HepG2 (cell line): ENCODE results near the gene CNTNAP1. TPM values are rescaled to one million over a fixed set of nuclear protein-coding genes. Genes with fewer than 3 reads are reported as not detected.
A peak's percentile ranks its signal among the peaks of the same experiment; 100 is the strongest.

Experiments used
- CREM ChIP-seq, 2 experiments: sonication (generic) in 1 of 2; formaldehyde crosslinking in 1 of 2; IDR thresholded peaks; 2 replicates each; pipeline versions ENCODE4 v1.4.0 to v1.6.1; 2016 to 2020; ENCODE audit warnings: antibody characterized with exemption in 1 of 2, mild to moderate bottlenecking in 1 of 2, missing genetic modification reagents in 1 of 2
- DNMT1 ChIP-seq: sonication (generic); formaldehyde crosslinking; IDR thresholded peaks from 2 replicates; pipeline ENCODE4 v1.5.1; 2020; ENCODE audit warnings: mild to moderate bottlenecking, missing genetic modification reagents
- ERF ChIP-seq: IDR thresholded peaks from 2 replicates; pipeline ENCODE4 v1.6.1; 2018; ENCODE audit warnings: missing biosample characterization, missing genetic modification reagents
- HOXA9 ChIP-seq: sonication (generic); formaldehyde crosslinking; IDR thresholded peaks from 2 replicates; pipeline ENCODE4 v1.8.1; 2022; ENCODE audit warnings: missing genetic modification reagents, mild to moderate bottlenecking, moderate library complexity, borderline replicate concordance
- LCORL ChIP-seq, 2 experiments: fragments of 450-650 bp in 1 of 2; sonication (generic) in 1 of 2; formaldehyde crosslinking in 1 of 2; IDR thresholded peaks; 2 replicates each; pipeline versions ENCODE4 v1.5.0 to v1.6.1; 2017 to 2020; ENCODE audit warnings: antibody characterized with exemption in 1 of 2, missing genetic modification reagents in 1 of 2
- PRMT3 ChIP-seq: sonication (generic); formaldehyde crosslinking; IDR thresholded peaks from 2 replicates; pipeline ENCODE4 v1.8.1; 2022; ENCODE audit warnings: low read depth, mild to moderate bottlenecking, moderate library complexity, missing genetic modification reagents, borderline replicate concordance
- SAP130 ChIP-seq: IDR thresholded peaks from 2 replicates; pipeline ENCODE4 v1.6.1; 2016; ENCODE audit warnings: low read depth
- U2AF1 ChIP-seq: fragments of 200-400 bp; formaldehyde crosslinking; optimal IDR thresholded peaks from 2 replicates; pipeline ENCODE3; 2017; ENCODE audit warnings: mild to moderate bottlenecking, low read depth, low read length
- ZNF839 ChIP-seq: sonication (generic); formaldehyde crosslinking; IDR thresholded peaks from 2 replicates; pipeline ENCODE4 v1.4.0; 2020; ENCODE audit warnings: missing genetic modification reagents, mild to moderate bottlenecking, borderline replicate concordance
- polyA plus RNA-seq, 8 experiments: library from polyadenylated mRNA; depleted of rRNA in 3 of 8; stranded (reverse) in 7 of 8; unstranded in 1 of 8; fragments of >200 nt; fragmentation: Illumina TruSeq in 4 of 8; extraction: Trizol in 4 of 8; gene quantifications; 2 replicates each; pipeline versions ENCODE4 v1.2.1 to v1.2.3, GENCODE V29; 2011 to 2016; ENCODE audit warnings: low read depth in 4 of 8, missing spikeins in 1 of 8, mixed read lengths in 1 of 8; ENCODE audit not compliant: insufficient read depth in 1 of 8
- total RNA-seq, 5 experiments: library from RNA; depleted of rRNA; stranded (reverse); fragments of >200 nt; fragmentation: Illumina TruSeq; extraction: Trizol; gene quantifications; 2 replicates each; pipeline ENCODE4 v1.2.3, GENCODE V29; 2016; ENCODE audit warnings: low read depth in 1 of 5
- TF ChIP-seq, protein P1 (sequence below): sonication (generic); formaldehyde crosslinking; IDR thresholded peaks from 2 replicates; pipeline ENCODE4 v1.5.0; 2020; ENCODE audit warnings: missing genetic modification reagents
- TF ChIP-seq, protein P2 (sequence below): sonication (generic); formaldehyde crosslinking; IDR thresholded peaks from 2 replicates; pipeline ENCODE4 v1.4.0; 2020; ENCODE audit warnings: mild to moderate bottlenecking, low read depth, missing genetic modification reagents
- TF ChIP-seq, protein P3 (sequence below): sonication (generic); formaldehyde crosslinking; conservative IDR thresholded peaks from 2 replicates; pipeline ENCODE4 v1.4.0; 2020; ENCODE audit warnings: missing genetic modification reagents
- TF ChIP-seq, protein P4 (sequence below): sonication (generic); formaldehyde crosslinking; IDR thresholded peaks from 2 replicates; pipeline ENCODE4 v1.4.0; 2020; ENCODE audit warnings: low read depth, mild to moderate bottlenecking, missing genetic modification reagents
- TF ChIP-seq, protein P5 (sequence below): sonication (generic); formaldehyde crosslinking; IDR thresholded peaks from 2 replicates; pipeline ENCODE4 v1.4.0; 2020; ENCODE audit warnings: missing genetic modification reagents, mild to moderate bottlenecking, borderline replicate concordance
- TF ChIP-seq, protein P6 (sequence below): sonication (generic); formaldehyde crosslinking; IDR thresholded peaks from 2 replicates; pipeline ENCODE4 v1.4.0; 2020; ENCODE audit warnings: missing genetic modification reagents, borderline replicate concordance
- TF ChIP-seq, protein P7 (sequence below): sonication (generic); formaldehyde crosslinking; IDR thresholded peaks from 2 replicates; pipeline ENCODE4 v1.4.0; 2020; ENCODE audit warnings: mild to moderate bottlenecking, missing genetic modification reagents
- TF ChIP-seq, protein P8 (sequence below): sonication (generic); formaldehyde crosslinking; IDR thresholded peaks from 2 replicates; pipeline ENCODE4 v1.8.1; 2023; ENCODE audit warnings: mild to moderate bottlenecking, missing genetic modification reagents

The CNTNAP1 gene
- total and polyA plus RNA-seq, 2 of the 13 experiments (the other 11 are each of a cell fraction or from before 2014, with no cell fraction given) = 4.5 to 7.7 TPM

DNA sequence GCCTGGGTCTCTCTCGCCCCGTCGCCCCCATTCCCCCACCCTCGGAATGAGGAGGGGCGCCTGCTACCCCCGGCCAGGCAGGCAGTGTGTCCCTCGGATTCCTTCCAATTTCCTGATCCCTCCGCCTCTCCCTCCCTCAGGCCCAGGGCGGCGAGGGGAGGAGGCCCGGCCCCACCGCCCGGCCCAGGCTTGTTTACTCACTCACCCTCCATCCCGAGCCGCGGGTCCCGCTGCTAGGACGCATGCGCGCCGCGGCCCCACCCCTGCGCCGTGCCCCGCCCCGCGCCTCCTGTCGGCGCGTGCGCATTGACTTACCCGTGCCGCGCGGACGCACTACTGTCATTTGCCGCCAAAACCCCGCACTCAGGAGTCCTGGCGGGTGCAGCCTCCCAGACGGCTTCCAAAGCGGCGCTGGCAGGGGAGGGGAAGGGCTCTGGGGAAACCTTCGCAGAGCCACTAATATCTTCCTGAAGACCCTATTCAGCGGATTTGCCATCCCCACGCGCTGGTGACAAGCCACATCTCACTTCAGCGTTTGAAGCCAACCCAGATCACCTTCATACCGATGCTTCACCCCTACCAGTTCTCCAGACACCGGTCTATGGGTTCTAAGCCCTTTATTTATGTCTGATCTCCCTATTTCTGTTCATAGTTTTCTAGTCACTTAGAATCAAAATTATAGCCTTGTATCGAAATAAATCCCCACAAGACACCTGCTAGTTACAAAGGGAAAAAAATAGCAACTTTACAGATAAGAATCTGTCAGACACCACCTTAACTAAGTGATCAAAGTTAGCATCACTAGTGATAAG is 62.7 kb downstream of the CNTNAP1 start, which contains the start of gene EZH1 (continued):
- TF ChIP-seq HOXA9 (CRISPR knock-in tag) (peak; percentile 88), ERF (peak; percentile 73), PRMT3 (CRISPR knock-in tag) (no peak), ZNF839 (CRISPR knock-in tag) (peak; percentile 89; the same call in 1 of the 2 replicates), SAP130 (CRISPR knock-in tag) (peak; percentile 73), CREM (IDR thresholded peaks at IDR 0.05) (no peak), CREM (CRISPR knock-in tag; IDR thresholded peaks at IDR 0.05) (no peak), LCORL (IDR thresholded peaks at IDR 0.05) (no peak), LCORL (CRISPR knock-in tag; IDR thresholded peaks at IDR 0.05) (peak; percentile 67; the same call in 1 of the 2 replicates), U2AF1 (no peak), DNMT1 (CRISPR knock-in tag) (no peak; the same call in 1 of the 2 replicates)
- TF ChIP-seq, protein P1, sequence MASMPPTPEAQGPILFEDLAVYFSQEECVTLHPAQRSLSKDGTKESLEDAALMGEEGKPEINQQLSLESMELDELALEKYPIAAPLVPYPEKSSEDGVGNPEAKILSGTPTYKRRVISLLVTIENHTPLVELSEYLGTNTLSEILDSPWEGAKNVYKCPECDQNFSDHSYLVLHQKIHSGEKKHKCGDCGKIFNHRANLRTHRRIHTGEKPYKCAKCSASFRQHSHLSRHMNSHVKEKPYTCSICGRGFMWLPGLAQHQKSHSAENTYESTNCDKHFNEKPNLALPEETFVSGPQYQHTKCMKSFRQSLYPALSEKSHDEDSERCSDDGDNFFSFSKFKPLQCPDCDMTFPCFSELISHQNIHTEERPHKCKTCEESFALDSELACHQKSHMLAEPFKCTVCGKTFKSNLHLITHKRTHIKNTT = no peak
- TF ChIP-seq, protein P2, sequence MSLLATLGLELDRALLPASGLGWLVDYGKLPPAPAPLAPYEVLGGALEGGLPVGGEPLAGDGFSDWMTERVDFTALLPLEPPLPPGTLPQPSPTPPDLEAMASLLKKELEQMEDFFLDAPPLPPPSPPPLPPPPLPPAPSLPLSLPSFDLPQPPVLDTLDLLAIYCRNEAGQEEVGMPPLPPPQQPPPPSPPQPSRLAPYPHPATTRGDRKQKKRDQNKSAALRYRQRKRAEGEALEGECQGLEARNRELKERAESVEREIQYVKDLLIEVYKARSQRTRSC = peak; percentile 86; the same call in 1 of the 2 replicates
- TF ChIP-seq, protein P3, sequence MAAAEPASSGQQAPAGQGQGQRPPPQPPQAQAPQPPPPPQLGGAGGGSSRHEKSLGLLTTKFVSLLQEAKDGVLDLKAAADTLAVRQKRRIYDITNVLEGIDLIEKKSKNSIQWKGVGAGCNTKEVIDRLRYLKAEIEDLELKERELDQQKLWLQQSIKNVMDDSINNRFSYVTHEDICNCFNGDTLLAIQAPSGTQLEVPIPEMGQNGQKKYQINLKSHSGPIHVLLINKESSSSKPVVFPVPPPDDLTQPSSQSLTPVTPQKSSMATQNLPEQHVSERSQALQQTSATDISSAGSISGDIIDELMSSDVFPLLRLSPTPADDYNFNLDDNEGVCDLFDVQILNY (CRISPR knock-in tag) = peak; percentile 81
- TF ChIP-seq, protein P4, sequence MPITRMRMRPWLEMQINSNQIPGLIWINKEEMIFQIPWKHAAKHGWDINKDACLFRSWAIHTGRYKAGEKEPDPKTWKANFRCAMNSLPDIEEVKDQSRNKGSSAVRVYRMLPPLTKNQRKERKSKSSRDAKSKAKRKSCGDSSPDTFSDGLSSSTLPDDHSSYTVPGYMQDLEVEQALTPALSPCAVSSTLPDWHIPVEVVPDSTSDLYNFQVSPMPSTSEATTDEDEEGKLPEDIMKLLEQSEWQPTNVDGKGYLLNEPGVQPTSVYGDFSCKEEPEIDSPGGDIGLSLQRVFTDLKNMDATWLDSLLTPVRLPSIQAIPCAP (CRISPR knock-in tag) = no peak
- TF ChIP-seq, protein P5, sequence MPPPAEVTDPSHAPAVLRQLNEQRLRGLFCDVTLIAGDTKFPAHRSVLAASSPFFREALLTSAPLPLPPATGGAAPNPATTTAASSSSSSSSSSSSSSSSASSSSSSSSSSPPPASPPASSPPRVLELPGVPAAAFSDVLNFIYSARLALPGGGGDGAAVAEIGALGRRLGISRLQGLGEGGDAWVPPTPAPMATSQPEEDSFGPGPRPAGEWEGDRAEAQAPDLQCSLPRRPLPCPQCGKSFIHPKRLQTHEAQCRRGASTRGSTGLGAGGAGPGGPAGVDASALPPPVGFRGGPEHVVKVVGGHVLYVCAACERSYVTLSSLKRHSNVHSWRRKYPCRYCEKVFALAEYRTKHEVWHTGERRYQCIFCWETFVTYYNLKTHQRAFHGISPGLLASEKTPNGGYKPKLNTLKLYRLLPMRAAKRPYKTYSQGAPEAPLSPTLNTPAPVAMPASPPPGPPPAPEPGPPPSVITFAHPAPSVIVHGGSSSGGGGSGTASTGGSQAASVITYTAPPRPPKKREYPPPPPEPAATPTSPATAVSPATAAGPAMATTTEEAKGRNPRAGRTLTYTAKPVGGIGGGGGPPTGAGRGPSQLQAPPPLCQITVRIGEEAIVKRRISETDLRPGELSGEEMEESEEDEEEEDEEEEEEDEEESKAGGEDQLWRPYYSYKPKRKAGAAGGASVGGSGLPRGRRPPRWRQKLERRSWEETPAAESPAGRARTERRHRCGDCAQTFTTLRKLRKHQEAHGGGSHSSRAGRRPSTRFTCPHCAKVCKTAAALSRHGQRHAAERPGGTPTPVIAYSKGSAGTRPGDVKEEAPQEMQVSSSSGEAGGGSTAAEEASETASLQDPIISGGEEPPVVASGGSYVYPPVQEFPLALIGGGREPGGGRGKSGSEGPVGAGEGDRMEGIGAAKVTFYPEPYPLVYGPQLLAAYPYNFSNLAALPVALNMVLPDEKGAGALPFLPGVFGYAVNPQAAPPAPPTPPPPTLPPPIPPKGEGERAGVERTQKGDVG (CRISPR knock-in tag) = peak; percentile 49; the same call in 1 of the 2 replicates
- TF ChIP-seq, protein P6, sequence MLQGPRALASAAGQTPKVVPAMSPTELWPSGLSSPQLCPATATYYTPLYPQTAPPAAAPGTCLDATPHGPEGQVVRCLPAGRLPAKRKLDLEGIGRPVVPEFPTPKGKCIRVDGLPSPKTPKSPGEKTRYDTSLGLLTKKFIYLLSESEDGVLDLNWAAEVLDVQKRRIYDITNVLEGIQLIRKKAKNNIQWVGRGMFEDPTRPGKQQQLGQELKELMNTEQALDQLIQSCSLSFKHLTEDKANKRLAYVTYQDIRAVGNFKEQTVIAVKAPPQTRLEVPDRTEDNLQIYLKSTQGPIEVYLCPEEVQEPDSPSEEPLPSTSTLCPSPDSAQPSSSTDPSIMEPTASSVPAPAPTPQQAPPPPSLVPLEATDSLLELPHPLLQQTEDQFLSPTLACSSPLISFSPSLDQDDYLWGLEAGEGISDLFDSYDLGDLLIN (CRISPR knock-in tag) = no peak; the same call in 1 of the 2 replicates
- TF ChIP-seq, protein P7, sequence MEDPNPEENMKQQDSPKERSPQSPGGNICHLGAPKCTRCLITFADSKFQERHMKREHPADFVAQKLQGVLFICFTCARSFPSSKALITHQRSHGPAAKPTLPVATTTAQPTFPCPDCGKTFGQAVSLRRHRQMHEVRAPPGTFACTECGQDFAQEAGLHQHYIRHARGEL (CRISPR knock-in tag) = no peak; the same call in 1 of the 2 replicates
- TF ChIP-seq, protein P8, sequence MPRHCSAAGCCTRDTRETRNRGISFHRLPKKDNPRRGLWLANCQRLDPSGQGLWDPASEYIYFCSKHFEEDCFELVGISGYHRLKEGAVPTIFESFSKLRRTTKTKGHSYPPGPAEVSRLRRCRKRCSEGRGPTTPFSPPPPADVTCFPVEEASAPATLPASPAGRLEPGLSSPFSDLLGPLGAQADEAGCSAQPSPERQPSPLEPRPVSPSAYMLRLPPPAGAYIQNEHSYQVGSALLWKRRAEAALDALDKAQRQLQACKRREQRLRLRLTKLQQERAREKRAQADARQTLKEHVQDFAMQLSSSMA (CRISPR knock-in tag) = no peak
